GM18907 (cell line): ENCODE measurements around the gene HIF3A.
"Not testable (repeated sequence)": the region's sequence is repeated elsewhere in the genome, so short reads cannot be mapped to it uniquely, and the experiment has no call there.

Experiments
- ATAC-seq: cut with Tn5 transposase; IDR thresholded peaks from one replicate; pipeline ENCODE4 v1.9.1; 2021; ENCODE audit warnings: mild to moderate bottlenecking, moderate library complexity; ENCODE audit not compliant: unreplicated experiment

The HIF3A gene

GRCh38 chr19:46291829-46292228 is 5.0 kb upstream of the HIF3A start:
- no peak for ATAC-seq

GRCh38 chr19:46294494-46294893 is 2.3 kb upstream of the HIF3A start:
- ATAC-seq: no peak

DNA sequence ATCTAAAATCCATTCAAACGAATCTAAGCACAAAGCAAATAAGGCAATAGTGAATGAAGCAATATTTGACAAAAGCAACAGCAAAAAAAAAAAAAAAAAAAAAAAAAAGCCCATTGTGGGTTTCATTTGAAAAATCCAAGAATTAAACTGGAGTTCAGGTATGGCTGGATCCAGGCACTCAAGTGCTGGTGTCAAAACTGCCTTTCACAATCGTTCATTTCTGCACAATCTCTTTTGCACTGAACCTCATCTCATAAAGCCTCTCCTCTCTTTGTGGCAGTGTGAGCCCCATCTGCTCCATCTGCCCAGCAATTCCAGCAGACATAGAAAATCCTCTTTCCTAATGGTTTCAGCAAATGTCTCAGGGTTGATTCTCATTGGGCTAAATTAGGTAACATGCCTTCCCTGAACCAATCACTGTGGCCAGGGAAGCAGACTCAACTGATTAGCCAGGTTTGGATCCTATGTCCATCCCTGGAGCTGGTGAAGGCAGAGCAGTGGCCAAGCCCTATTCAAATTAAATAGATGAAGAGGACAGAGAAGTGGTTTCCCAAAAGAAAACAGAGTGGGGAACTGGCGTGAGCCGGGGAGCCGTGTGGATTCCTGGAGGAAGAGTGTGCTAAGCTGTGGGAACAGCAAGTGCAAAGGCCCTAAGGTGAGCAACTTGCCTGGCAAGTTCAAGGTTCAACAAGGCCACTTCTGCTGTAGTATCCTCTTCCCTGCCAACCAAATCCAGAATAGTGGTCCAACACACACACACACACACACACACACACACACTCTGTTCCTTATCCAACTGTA is 1.2 kb upstream of the HIF3A start:
- no peak for ATAC-seq

DNA sequence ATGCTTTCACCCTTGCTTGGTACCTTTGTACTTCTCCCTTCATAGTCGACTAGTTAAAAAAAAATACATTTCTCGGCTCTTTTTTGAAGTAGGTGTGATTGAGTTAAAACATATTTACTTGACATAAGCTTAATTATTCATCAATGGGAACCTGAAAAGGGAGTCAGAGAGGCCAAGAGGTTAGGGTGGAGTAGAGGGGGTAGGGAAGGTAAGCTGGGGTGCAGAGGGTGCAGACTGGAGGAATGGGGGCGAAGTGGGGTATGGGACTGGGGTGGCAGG is 701 bp upstream of the HIF3A start:
- no peak for ATAC-seq

DNA sequence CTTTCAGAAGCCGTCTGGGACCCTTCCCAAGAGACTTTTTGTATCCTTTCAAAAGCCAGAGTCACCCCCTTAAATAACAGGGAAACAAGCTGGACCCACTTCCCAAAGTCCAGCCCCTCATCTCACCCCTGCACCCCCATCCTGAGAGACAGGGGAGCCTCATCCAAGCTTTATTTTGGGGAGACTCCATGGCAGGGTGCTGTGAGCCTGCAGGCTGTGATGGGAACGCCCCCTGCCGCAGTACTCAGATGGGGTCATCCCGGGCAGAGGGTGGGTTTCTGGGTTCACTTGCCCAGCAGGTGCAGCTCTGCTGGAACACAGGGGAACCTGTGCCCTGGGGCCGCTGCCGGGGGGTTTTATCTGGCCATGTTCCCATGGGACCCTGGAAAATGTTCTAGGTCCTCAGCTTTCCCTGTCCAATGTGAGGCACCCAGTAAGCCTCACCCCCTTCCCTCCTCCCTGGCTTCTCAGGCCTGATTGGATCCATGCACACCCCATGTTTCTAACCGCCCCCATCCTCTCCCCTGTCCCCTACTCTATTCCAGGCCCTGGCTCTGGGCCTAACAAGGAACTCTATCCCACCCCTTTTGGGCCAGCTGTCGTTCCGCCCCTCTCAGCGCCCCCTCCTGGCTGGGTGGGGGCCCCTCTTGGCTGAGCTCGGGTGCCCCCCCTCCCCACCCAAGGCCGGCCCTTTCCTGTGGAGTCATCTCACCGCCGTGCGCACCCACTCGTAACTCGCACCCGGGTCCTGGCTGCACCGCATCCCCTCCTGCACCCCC is 1.0 kb downstream of the HIF3A start:
- ATAC-seq: no peak

GRCh38 chr19:46298479-46299003 is 1.7 kb downstream of the HIF3A start:
- ATAC-seq: no peak

DNA sequence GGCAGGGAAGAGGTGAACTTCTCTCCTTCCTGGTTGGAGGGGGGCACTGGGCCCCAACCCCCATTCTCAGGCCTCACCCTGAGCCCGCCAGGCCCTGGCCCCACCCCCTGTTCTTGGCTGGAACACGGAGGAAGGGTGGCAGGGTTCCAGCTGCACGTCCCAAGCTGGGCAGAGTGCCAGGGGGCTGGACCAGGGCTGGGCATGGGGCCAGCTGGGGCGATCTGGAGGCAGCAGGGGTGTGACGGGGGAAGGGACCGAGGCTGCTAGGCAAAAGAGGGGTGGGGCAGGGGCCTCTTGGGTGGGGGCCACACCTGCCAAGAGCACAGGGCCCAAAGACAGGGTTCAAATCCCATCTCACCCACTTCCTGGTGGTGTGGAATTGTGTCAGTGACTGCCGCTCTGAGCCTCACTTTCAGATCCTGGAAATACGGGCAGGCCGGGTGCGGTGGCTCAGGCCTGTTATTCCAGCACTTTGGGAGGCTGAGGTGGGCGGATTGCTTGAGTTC is 2.2 kb downstream of the HIF3A start:
- no peak for ATAC-seq

- ATAC-seq: no peak
Observed at GRCh38 chr19:46299695-46300094, 2.9 kb downstream of the HIF3A start.

- ATAC-seq: no peak
Observed at GRCh38 chr19:46303322-46303690, 6.5 kb downstream of the HIF3A start.

GRCh38 chr19:46303691-46304397 is 7.0 kb downstream of the HIF3A start:
- no peak for ATAC-seq

- ATAC-seq: no peak
Observed at GRCh38 chr19:46306501-46306900, 9.7 kb downstream of the HIF3A start.

DNA sequence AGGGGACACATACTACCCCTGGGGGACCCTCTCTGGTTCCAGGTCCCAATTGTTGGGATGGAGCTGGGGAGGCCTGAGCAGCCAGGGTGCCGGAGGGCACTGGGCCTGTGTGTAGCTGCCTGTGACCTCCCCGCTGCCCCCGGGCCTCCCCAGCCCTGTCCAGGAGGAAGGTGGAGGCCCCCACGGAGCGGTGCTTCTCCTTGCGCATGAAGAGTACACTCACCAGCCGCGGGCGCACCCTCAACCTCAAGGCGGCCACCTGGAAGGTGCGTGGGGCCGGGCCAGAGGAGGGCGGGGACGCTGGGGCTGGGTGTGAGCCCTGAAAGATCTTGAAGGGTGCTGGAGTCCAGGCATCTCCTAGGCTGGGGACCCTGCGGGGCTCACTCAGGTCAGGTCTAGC is 11.7 kb downstream of the HIF3A start:
- no peak for ATAC-seq

DNA sequence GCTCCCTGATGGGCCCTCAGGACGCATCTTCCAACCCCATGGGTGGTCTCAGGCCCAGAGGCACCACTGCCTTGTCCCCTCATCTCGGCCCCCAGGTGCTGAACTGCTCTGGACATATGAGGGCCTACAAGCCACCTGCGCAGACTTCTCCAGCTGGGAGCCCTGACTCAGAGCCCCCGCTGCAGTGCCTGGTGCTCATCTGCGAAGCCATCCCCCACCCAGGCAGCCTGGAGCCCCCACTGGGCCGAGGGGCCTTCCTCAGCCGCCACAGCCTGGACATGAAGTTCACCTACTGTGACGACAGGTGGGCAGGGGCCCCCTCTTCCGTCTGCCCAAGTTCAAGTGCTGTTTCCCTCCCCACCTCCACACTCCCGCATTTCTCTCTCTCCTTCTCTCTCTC is 12.2 kb downstream of the HIF3A start:
- ATAC-seq: no peak

- ATAC-seq: no peak
Observed at GRCh38 chr19:46311444-46311843, 14.6 kb downstream of the HIF3A start.

DNA sequence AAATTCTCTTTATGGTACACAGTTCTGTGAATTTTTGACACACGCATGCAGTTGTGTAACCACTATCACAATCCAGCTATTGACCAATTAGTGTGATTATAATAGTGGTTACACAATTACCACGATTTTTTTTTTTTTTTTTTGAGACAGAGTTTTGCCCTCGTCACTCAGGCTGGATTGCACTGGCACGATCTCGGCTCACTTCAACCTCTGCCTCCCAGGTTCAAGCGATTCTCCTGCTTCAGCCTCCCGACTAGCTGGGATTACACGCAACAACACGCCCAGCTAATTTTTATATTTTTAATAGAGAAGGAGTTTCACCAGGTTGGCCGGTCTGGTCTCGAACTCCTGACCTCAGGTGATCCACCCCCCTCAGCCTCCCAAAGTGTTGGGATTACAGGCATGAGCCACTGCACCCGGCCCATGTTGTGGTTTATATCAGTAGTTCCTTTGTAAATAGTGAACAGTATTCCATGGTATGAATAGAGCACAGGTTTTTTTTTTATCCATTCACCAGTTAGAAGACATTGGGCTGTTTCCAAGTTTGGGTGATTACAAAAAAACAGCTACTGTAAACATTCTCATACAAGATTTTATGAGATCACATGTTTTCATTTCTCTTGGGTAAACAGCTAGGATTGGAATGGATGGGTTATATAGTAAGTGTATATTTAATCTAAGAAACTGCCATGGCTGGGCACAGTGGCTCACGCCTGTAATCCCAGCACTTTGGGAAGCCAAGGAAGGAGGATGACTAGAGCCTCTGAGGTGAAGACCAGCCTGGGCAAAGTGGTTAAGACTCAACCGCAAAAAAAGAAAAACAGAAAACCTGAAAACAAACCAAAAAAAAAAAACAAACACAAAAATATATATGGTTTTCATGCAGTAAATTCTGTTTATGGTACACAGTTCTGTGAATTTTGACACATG is 17.0 kb downstream of the HIF3A start:
- ATAC-seq: not testable (repeated sequence)

GRCh38 chr19:46317339-46317738 is 20.5 kb downstream of the HIF3A start:
- no peak for ATAC-seq

DNA sequence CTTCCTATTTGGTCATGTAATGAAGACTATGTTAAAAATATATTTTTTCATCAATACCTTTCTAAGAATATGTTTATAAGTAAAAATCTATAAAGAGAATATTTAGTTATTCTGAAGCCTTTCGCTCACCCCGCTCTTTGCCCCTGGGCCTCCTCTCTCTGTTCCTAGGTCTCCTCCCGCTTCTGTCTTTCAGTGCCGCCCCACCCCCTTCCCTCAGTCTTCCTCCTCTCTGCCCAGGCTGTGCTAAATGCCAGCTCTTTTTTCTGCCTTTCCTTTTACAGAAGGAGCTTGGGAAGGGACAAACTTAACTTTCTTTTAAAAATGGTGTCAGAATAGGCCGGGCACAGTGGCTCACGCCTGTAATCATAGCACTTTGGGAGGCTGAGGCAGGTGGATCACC is 22.8 kb downstream of the HIF3A start:
- no peak for ATAC-seq

DNA sequence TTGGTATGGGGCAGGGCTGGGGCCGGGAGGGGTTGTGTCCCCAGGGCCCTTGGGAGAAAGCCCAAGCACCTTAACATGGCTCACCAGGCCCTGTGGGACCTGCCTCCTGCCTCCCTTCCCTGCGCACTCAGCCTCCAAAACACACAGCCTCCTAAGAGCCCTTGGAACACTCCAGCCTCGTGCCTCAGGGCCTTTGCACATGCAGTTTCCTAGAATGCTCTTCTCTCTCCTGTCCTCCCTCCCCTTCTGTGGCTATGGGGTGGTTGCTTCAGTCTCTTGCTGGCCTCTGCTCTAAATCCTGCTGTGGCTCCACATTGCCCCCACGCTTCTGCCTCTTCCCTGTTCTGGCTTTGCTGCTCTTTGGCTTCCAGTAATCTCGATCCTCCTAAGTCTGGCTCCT is 23.7 kb downstream of the HIF3A start:
- ATAC-seq: no peak

- no peak for ATAC-seq
Observed at GRCh38 chr19:46321653-46322052, 24.8 kb downstream of the HIF3A start.

GRCh38 chr19:46323227-46323626 is 26.4 kb downstream of the HIF3A start:
- ATAC-seq: not testable (repeated sequence)
